ENCODE measurements around the gene TMEM217.
A peak's percentile ranks its signal among the peaks of the same experiment; 100 is the strongest.

The TMEM217 gene

DNA sequence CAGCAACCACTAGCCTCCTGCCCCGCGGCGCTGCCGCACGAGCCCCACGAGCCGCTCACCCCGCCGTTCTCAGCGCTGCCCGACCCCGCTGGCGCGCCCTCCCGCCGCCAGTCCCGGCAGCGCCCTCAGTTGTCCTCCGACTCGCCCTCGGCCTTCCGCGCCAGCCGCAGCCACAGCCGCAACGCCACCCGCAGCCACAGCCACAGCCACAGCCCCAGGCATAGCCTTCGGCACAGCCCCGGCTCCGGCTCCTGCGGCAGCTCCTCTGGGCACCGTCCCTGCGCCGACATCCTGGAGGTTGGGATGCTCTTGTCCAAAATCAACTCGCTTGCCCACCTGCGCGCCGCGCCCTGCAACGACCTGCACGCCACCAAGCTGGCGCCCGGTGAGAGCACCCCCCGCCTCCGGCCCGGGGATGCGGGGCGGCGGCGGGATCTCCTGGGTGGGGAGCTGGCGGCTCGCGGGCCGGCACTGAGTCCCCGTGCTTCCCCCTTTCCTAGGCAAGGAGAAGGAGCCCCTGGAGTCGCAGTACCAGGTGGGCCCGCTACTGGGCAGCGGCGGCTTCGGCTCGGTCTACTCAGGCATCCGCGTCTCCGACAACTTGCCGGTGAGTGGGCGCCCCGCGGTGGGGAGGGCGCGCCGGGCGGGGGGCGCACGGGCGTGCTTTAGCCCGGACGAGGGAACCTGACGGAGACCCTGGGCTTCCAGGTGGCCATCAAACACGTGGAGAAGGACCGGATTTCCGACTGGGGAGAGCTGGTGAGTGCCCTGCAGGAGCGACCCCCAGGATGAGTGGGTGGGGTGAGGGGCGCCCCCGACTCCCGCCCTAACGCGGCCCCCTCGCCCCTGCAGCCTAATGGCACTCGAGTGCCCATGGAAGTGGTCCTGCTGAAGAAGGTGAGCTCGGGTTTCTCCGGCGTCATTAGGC is 87.4 kb downstream of the TMEM217 start:
- peak overlapping the region; percentile 51 for H3K9ac ChIP-seq (ENCODE audit: insufficient read length)
- H3K36me3 ChIP-seq (ENCODE audit: insufficient read depth, low read length) = peaks cover 11% of the 10 kb centered on the region; the same call in 1 of the 2 replicates
- peak overlapping the region; percentile 87 for H3K4me3 ChIP-seq
- no peak for TF ChIP-seq POLR2AphosphoS5 (IDR thresholded peaks at IDR 0.05; ENCODE audit: borderline replicate concordance, low read depth, low read length)
- TF ChIP-seq EZH2 (IDR thresholded peaks at IDR 0.05) = no peak
- TF ChIP-seq FOXP2 (optimal IDR thresholded peaks at IDR 0.05; ENCODE audit: control extremely low read depth, extremely low read length, insufficient read depth) = no peak
- no peaks in the 10 kb centered on the region for H3K9me3 ChIP-seq (ENCODE audit: low read depth, low read length)
- H3K27ac ChIP-seq = no peak overlapping the region
- DNase-seq (ENCODE audit: low read depth, low spot score) = no peak

DNA sequence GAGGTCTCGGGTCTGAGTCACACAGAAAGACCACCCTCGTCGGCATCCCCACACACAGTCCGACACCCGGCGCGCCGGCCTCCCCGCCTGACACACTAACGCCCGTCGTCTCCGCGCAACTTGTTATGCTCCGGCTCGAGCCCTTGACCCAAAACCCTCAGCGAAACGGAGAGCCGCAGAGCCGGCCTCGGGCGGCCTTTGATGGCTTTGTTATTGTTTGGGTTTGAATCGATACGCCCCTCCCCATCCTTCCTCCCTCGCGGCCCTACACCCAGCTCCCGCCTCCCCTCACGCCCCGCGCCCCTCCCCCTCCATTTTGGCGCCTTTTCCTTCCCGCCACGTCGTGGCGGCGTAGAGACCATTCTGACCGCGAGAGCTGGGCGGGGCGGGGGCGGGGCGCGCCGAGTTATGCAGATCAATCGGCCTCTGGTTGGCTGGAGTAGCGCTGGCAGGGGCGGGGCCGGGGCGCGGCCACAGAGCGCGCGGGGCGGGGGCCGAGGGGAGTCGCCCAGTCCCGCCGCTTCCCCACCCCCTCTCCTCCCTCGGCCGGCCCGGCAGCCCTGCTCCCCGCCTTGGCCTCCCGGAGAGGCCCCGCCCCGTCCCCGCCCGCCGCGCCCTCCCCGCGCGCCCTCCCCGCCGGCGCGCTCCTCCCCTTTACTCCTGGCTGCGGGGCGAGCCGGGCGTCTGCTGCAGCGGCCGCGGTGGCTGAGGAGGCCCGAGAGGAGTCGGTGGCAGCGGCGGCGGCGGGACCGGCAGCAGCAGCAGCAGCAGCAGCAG is 88.3 kb downstream of the TMEM217 start, which contains the start of gene PIM1:
Gene PIM1 (plus strand): TSS at position 657 of the 777 bp plus-strand sequence. CDS start 424 bp downstream, outside the sequence.
- Histone ChIP-seq H3K9me3 (ENCODE audit: low read depth, low read length) (no peaks in the 10 kb centered on the region), H3K36me3 (ENCODE audit: insufficient read depth, low read length) (peaks cover 11% of the 10 kb centered on the region; the same call in 1 of the 2 replicates), H3K9ac (ENCODE audit: insufficient read length) (peak within 1 kb of the TSS; percentile 93), H3K27ac (peak within 1 kb of the TSS; percentile 82), H3K4me3 (peak within 1 kb of the TSS; percentile 94)
- peak; percentile 72 for DNase-seq (ENCODE audit: low read depth, low spot score)
- TF ChIP-seq EZH2 (IDR thresholded peaks at IDR 0.05) (no peak), POLR2AphosphoS5 (IDR thresholded peaks at IDR 0.05; ENCODE audit: borderline replicate concordance, low read depth, low read length) (peak; percentile 28; the same call in 1 of the 2 replicates)

DNA sequence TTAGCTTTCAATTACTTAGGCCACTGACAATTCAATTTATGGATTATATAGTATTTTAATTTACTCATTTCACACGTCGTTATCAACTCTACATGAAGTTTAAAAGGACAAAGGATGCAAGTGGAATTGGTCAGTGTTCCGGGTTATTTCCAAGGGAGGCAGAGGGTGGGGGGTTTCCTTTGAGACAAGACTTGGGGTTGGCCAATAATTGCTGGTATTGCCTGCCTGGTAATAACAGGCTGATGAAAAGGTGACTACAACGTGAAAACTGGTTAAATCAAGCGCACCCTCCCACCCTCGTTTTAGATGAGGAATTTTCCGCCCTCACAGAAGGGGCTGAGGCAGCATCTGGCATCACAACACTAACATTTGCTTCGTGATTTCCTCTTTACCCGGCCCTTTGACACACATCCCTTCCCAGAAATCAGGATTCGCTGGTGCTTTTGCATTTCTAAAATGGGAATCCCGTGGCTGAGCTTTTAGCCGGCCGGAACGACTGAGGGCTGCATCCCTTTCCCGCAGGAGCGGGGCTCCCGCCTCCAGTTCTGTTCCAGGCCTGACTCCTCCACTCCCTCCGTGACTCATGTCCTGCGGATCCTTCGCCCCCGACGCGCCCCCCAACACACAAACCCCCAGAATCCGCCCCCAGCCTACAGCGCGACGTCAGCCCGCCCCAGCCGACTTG is 89.0 kb downstream of the TMEM217 start:
- peak overlapping the region; percentile 82 for H3K27ac ChIP-seq

DNA sequence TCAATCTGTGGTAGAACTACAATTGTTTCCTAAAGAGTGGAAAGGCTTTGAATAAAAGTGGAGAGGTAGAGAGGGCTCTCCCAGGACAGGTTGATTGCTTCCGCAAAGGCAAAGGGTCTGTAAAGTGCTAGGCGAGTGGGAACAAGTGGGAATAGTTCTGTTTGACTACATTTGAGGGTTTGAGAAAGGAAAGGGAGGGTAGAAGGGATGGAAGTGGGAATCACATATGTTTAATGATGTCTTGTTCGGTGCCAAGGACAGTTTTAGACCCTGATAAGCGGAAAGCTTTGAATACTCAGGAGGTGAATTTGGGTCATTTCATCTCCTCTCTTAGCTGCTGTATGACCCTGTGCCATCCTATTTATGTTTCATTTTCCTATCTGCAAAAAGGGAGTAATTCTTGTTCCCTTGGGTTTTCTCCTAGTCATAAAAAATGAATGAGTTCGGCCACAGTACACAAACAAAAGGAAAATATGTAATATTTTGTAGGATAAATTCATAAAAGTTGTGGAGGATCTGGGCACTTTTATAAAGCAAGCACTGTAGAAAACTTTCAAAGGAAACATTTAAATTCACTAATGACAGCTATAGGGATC is 89.7 kb downstream of the TMEM217 start:
- peak overlapping the region; percentile 93 for H3K9ac ChIP-seq (ENCODE audit: insufficient read length)

More for the DNA sequence above, 89.0 kb downstream of the TMEM217 start:
- Histone ChIP-seq H3K9ac (ENCODE audit: insufficient read length) (peak overlapping the region; percentile 93), H3K36me3 (ENCODE audit: insufficient read depth, low read length) (peaks cover 6% of the 10 kb centered on the region; the same call in 1 of the 2 replicates), H3K4me3 (peak overlapping the region; percentile 94), H3K9me3 (ENCODE audit: low read depth, low read length) (no peaks in the 10 kb centered on the region)
- DNase-seq (ENCODE audit: low read depth, low spot score) = no peak
- TF ChIP-seq FOXP2 (optimal IDR thresholded peaks at IDR 0.05; ENCODE audit: control extremely low read depth, extremely low read length, insufficient read depth) (no peak), POLR2AphosphoS5 (IDR thresholded peaks at IDR 0.05; ENCODE audit: borderline replicate concordance, low read depth, low read length) (no peak), EZH2 (IDR thresholded peaks at IDR 0.05) (no peak)

DNA sequence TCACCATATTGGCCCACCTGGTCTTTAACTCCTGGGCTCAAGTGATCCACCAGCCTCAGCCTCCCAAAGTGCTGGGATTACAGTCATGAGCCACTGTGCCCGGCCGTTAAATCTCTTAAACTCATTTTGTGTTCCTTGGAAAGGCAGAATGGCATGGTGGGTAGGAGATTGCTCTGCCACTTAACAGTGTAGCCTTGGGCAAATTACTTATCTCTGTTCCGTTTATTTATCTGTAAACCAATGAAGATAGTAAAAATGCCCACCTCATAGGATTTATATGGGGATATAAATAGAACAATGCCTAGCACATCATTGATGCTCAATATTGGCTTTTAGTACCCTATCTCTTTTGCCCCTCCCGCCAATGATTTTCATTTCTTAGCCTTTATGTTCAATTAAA is 95.2 kb downstream of the TMEM217 start:
- no peak for DNase-seq (ENCODE audit: low read depth, low spot score)
- no peak overlapping the region for H3K9ac ChIP-seq (ENCODE audit: insufficient read length)

More for the DNA sequence above, 89.7 kb downstream of the TMEM217 start:
- Histone ChIP-seq H3K27ac (peak overlapping the region; percentile 49; the same call in 1 of the 2 replicates), H3K36me3 (ENCODE audit: insufficient read depth, low read length) (peaks cover 5% of the 10 kb centered on the region; the same call in 1 of the 2 replicates), H3K4me3 (peak overlapping the region; percentile 6; the same call in 1 of the 2 replicates), H3K9me3 (ENCODE audit: low read depth, low read length) (no peaks in the 10 kb centered on the region)
- no peak for DNase-seq (ENCODE audit: low read depth, low spot score)
- no peak for TF ChIP-seq EZH2 (IDR thresholded peaks at IDR 0.05)
- no peak for TF ChIP-seq FOXP2 (optimal IDR thresholded peaks at IDR 0.05; ENCODE audit: control extremely low read depth, extremely low read length, insufficient read depth)
- TF ChIP-seq POLR2AphosphoS5 (IDR thresholded peaks at IDR 0.05; ENCODE audit: borderline replicate concordance, low read depth, low read length) = no peak

More for the DNA sequence above, 95.2 kb downstream of the TMEM217 start:
- no peak for TF ChIP-seq EZH2 (IDR thresholded peaks at IDR 0.05)
- Histone ChIP-seq H3K36me3 (ENCODE audit: insufficient read depth, low read length) (no peaks in the 10 kb centered on the region), H3K27ac (peak overlapping the region; percentile 85), H3K9me3 (ENCODE audit: low read depth, low read length) (no peaks in the 10 kb centered on the region), H3K4me3 (no peak overlapping the region)

All from SK-N-MC (cell line).